GM19328 (cell line): ENCODE measurements around the gene SHISA8.

Source experiments
- ATAC-seq: cut with Tn5 transposase; IDR thresholded peaks from one replicate; pipeline ENCODE4 v1.9.1; 2021; ENCODE audit warnings: mild to moderate bottlenecking, moderate library complexity; ENCODE audit not compliant: unreplicated experiment

Gene SHISA8

GRCh38 chr22:41915786-41916493, 1.1 kb upstream of the SHISA8 start:
- no peak for ATAC-seq

- no peak for ATAC-seq
Observed at GRCh38 chr22:41914611-41915034, 251 bp downstream of the SHISA8 start.

- ATAC-seq: no peak
Observed at GRCh38 chr22:41913842-41914534, 886 bp downstream of the SHISA8 start.

- ATAC-seq: no peak
Observed at GRCh38 chr22:41913040-41913719, 1.7 kb downstream of the SHISA8 start.

GRCh38 chr22:41912338-41913039, 2.4 kb downstream of the SHISA8 start:
- ATAC-seq: no peak

- no peak for ATAC-seq
Observed at GRCh38 chr22:41911001-41911611, 3.8 kb downstream of the SHISA8 start.

- ATAC-seq: no peak
Observed at GRCh38 chr22:41910050-41911000, 4.5 kb downstream of the SHISA8 start.

- ATAC-seq: no peak
Observed at GRCh38 chr22:41909310-41910049, 5.4 kb downstream of the SHISA8 start.

- ATAC-seq: no peak
Observed at GRCh38 chr22:41908411-41909309, 6.2 kb downstream of the SHISA8 start.

- no peak for ATAC-seq
Observed at GRCh38 chr22:41907436-41908401, 7.2 kb downstream of the SHISA8 start.

GRCh38 chr22:41906822-41907221, 8.1 kb downstream of the SHISA8 start:
- ATAC-seq: no peak

GRCh38 chr22:41905411-41906202, 9.3 kb downstream of the SHISA8 start:
- ATAC-seq: no peak

GRCh38 chr22:41904450-41905410, 10.1 kb downstream of the SHISA8 start:
- no peak for ATAC-seq

- no peak for ATAC-seq
Observed at GRCh38 chr22:41902932-41903421, 11.9 kb downstream of the SHISA8 start.

- ATAC-seq: no peak
Observed at GRCh38 chr22:41902016-41902415, 12.9 kb downstream of the SHISA8 start.
